A549 (cell line): Measurements from ENCODE around the gene MGLL. TPM values are rescaled to one million over a fixed set of nuclear protein-coding genes. Genes with fewer than 3 reads are reported as not detected.
A peak's percentile ranks its signal among the peaks of the same experiment; 100 is the strongest.

Experiments used
- ATAC-seq, 2 experiments: fragments of 200-7000 bp in 1 of 2; fragments of >200 bp in 1 of 2; cut with Nextera tagmentation in 1 of 2; cut with Tn5 transposase in 1 of 2; 3 replicates each; pipeline versions ENCODE4 v1.8.0 to v1.9.1; 2018 to 2020; ENCODE audit warnings: mild to moderate bottlenecking in 1 of 2, moderate library complexity in 1 of 2
- CTCF ChIA-PET: fragments of 300-600 bp; sonication (Branson Sonifier 250); formaldehyde crosslinking; extraction: SDS; loops from one replicate; lab custom pipeline; 2021; ENCODE audit warnings: antibody characterized with exemption, inconsistent platforms; lab: Yijun Ruan, JAX
- POLR2A ChIA-PET: fragments of 350-600 bp; formaldehyde crosslinking; extraction: SDS; loops from one replicate; lab custom pipeline; 2021; ENCODE audit warnings: antibody characterized with exemption, inconsistent platforms; lab: Yijun Ruan, JAX
- DNase-seq, 2 experiments: peaks; one replicate each; pipeline versions ENCODE4 v3.0.0 to v3.0.0-alpha.2; 2011 to 2016; ENCODE audit warnings: low read depth in 1 of 2, low spot score in 1 of 2
- FAIRE-seq: peaks from 2 replicates; lab custom pipeline; 2011; peaks lifted over from hg19 to GRCh38; lab: Jason Lieb, UNC
- H3K27ac ChIP-seq, 2 experiments: fragments of >200 bp; sonication (Bioruptor Twin); formaldehyde crosslinking; 3 replicates each; pipeline ENCODE4 v1.5.1; 2016 to 2017
- H3K4me1 ChIP-seq: fragments of >200 bp; sonication (Bioruptor Twin); formaldehyde crosslinking; 3 replicates; pipeline ENCODE4 v1.6.1; 2016
- H3K4me2 ChIP-seq: fragments of >200 bp; sonication (Bioruptor Twin); formaldehyde crosslinking; 3 replicates; pipeline ENCODE4 v1.6.1; 2016
- H3K4me3 ChIP-seq: fragments of >200 bp; sonication (Bioruptor Twin); formaldehyde crosslinking; 3 replicates; pipeline ENCODE4 v1.5.1; 2016
- H3K9me3 ChIP-seq: fragments of >200 bp; sonication (Bioruptor Twin); formaldehyde crosslinking; 3 replicates; pipeline ENCODE4 v1.6.1; 2016
- CBX2 ChIP-seq: fragments of 200-600 bp; sonication (generic); IDR thresholded peaks from 2 replicates; pipeline ENCODE4 v1.6.1; 2016; ENCODE audit warnings: low read depth, mild to moderate bottlenecking, borderline replicate concordance
- CEBPB ChIP-seq, 2 experiments: fragments of >200 bp in 1 of 2; sonication (Bioruptor Twin) in 1 of 2; formaldehyde crosslinking in 1 of 2; IDR thresholded peaks; 2 replicates each; pipeline ENCODE4 v1.6.1; 2012 to 2016
- CTCF ChIP-seq: fragments of >200 bp; sonication (Bioruptor Twin); formaldehyde crosslinking; IDR thresholded peaks from 3 replicates; pipeline ENCODE4 v1.5.1; 2016
- E2F6 ChIP-seq: IDR thresholded peaks from 2 replicates; pipeline ENCODE4 v1.6.1; 2012; ENCODE audit warnings: low read depth, borderline replicate concordance
- ESRRA ChIP-seq: fragments of 150-350 bp; IDR thresholded peaks from 2 replicates; pipeline ENCODE4 v1.6.1; 2014; ENCODE audit warnings: mild to moderate bottlenecking, low read length, borderline replicate concordance
- FOSL2 ChIP-seq, 2 experiments: fragments of 450-650 bp in 1 of 2; fragments of >200 bp in 1 of 2; sonication (Bioruptor Twin) in 1 of 2; formaldehyde crosslinking; IDR thresholded peaks; 2 replicates each; pipeline versions ENCODE4 v1.5.0 to v1.6.1; 2016 to 2020; ENCODE audit warnings: mild to moderate bottlenecking in 1 of 2, moderate library complexity in 1 of 2
- HDAC2 ChIP-seq: fragments of 200-600 bp; sonication (generic); IDR thresholded peaks from 2 replicates; pipeline ENCODE4 v1.6.1; 2016
- HOXA7 ChIP-seq: fragments of 250-450 bp; sonication (Bioruptor Pico); IDR thresholded peaks from 2 replicates; pipeline ENCODE4 v1.5.0; 2020; ENCODE audit warnings: mild to moderate bottlenecking, moderate library complexity
- HOXB5 ChIP-seq: fragments of 250-450 bp; sonication (Bioruptor Pico); IDR thresholded peaks from 2 replicates; pipeline ENCODE4 v1.5.0; 2020; ENCODE audit warnings: mild to moderate bottlenecking, moderate library complexity
- JUN ChIP-seq, 2 experiments: fragments of >200 bp; sonication (Bioruptor Twin); formaldehyde crosslinking; IDR thresholded peaks; 2 replicates in 1 of 2; 3 replicates in 1 of 2; pipeline ENCODE4 v1.6.1; 2016 to 2017
- JUNB ChIP-seq: fragments of >200 bp; sonication (Bioruptor Twin); formaldehyde crosslinking; IDR thresholded peaks from 2 replicates; pipeline ENCODE4 v1.6.1; 2016
- MAFK ChIP-seq: fragments of 450-650 bp; IDR thresholded peaks from 2 replicates; pipeline ENCODE4 v1.6.1; 2014; ENCODE audit not compliant: partially characterized antibody
- MAX ChIP-seq: IDR thresholded peaks from 2 replicates; pipeline ENCODE4 v1.6.1; 2012
- NPAS2 ChIP-seq: fragments of 250-450 bp; sonication (Bioruptor Pico); IDR thresholded peaks from 2 replicates; pipeline ENCODE4 v1.8.0; 2022; ENCODE audit warnings: mild to moderate bottlenecking, moderate library complexity, borderline replicate concordance
- NR3C1 ChIP-seq: fragments of >200 bp; sonication (Bioruptor Twin); formaldehyde crosslinking; IDR thresholded peaks from 3 replicates; pipeline ENCODE4 v1.6.1; 2017
- POLR2A ChIP-seq: IDR thresholded peaks from 2 replicates; pipeline ENCODE4 v1.6.1; 2012; ENCODE audit warnings: mild to moderate bottlenecking, low read length
- POLR2AphosphoS2 ChIP-seq: conservative IDR thresholded peaks from 2 replicates; pipeline ENCODE4 v1.6.1; 2012; ENCODE audit warnings: low read length, improper control_type of control experiment, inconsistent platforms
- RARB ChIP-seq: fragments of 250-450 bp; sonication (Bioruptor Pico); IDR thresholded peaks from 2 replicates; pipeline ENCODE4 v1.8.0; 2021; ENCODE audit warnings: mild to moderate bottlenecking, moderate library complexity
- RCOR1 ChIP-seq: fragments of 150-350 bp; IDR thresholded peaks from 2 replicates; pipeline ENCODE4 v1.6.1; 2014; ENCODE audit warnings: antibody characterized with exemption, low read length, low read depth
- TFCP2L1 ChIP-seq: fragments of 250-450 bp; sonication (Bioruptor Pico); IDR thresholded peaks from 2 replicates; pipeline ENCODE4 v1.5.0; 2021; ENCODE audit warnings: mild to moderate bottlenecking
- ZC3H11A ChIP-seq: fragments of 450-650 bp; IDR thresholded peaks from 2 replicates; pipeline ENCODE4 v1.6.1; 2014; ENCODE audit warnings: antibody characterized with exemption, mild to moderate bottlenecking
- ZFP36 ChIP-seq: fragments of 450-650 bp; IDR thresholded peaks from 2 replicates; pipeline ENCODE4 v1.6.1; 2014; ENCODE audit warnings: borderline replicate concordance; ENCODE audit not compliant: partially characterized antibody
- WGBS: methylation state at CpG from one replicate; pipeline ENCODE4 v1.1.6; 2017; ENCODE audit errors: missing lambda C conversion rate; 5-methylcytosine and 5-hydroxymethylcytosine counted together
- polyA plus RNA-seq, 4 experiments: library from polyadenylated mRNA; depleted of rRNA in 3 of 4; stranded (reverse); fragments of >200 nt; fragmentation: RNase III in 1 of 4; extraction: RNeasy Plus Mini Kit Qiagen cat#74134 plus additional on column Dnase treatment in 1 of 4; gene quantifications; 2 replicates in 3 of 4; 3 replicates in 1 of 4; pipeline ENCODE4 v1.2.3, GENCODE V29; 2011 to 2017
- TF ChIP-seq, protein P1 (sequence below): fragments of 250-450 bp; sonication (Bioruptor Pico); IDR thresholded peaks from 2 replicates; pipeline ENCODE4 v1.5.0; 2021; ENCODE audit warnings: mild to moderate bottlenecking, moderate library complexity, borderline replicate concordance

The MGLL gene
- polyA plus RNA-seq, 2 of the 4 experiments (the other 2 are of a cell fraction) = 38.5 to 41.5 TPM

DNA sequence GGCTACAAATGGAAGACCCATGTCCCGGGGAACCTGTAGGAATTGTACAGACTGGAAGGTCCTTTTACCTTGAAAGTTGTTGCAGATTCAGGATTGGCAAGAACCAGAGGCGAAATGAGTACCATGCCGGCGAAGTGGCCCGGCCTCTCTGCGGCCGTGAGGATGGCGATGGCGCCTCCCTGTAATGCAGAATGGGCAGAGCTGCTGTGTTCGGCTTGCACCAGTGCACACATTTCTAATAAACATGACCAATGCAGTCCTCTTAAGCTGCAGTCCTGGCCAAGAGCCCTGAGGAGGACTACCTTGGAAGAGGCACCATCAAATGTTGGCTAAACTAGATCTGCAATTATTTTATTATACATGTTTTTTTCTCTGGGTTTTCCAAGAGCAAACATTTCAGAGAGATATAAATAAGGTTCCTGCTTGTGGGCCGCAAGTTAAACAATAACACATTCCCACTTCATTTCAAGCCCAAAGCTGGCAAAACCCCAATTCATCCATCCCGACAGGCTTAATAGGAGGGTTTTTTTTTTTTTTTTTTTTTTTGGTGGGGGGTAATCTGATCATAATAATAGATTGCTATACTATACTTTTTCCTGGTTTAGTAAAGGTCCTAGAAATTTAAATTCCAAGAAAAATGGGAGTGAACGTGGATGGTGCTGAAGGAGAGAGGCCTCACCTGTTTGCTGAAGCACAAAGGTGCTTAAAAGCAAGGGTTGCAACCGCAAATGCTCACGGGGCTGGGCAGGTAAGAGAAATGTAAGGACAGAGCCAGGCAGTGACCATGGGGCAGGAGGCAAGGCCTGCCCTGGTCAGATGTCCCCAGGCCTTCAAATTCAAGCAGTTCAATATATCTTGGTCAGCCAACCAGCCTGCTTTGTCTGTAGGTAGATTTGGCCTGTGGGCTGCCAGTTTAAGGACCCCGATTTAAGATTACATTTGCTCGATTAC lies 101.1 kb downstream of the MGLL start:
- POLR2A ChIA-PET = no interaction called here
- CTCF ChIA-PET = no interaction called here
- H3K27ac ChIP-seq = no peak overlapping the region
- no peak overlapping the region for H3K4me3 ChIP-seq
- ATAC-seq (no peak), DNase-seq (no peak)
- TF ChIP-seq RARB = no peak
- TF ChIP-seq RCOR1 = no peak
- TF ChIP-seq ZFP36 = no peak
- no peak for TF ChIP-seq CBX2
- no peak for TF ChIP-seq CTCF
- TF ChIP-seq HDAC2 = no peak
- TF ChIP-seq CEBPB (IDR thresholded peaks at IDR 0.05) = no peak
- TF ChIP-seq POLR2A = no peak
- no peak for TF ChIP-seq JUNB
- no peak for TF ChIP-seq FOSL2 (IDR thresholded peaks at IDR 0.05)
- TF ChIP-seq FOSL2 (CRISPR knock-in tag; IDR thresholded peaks at IDR 0.05) = no peak
- no peak for TF ChIP-seq ZC3H11A
- TF ChIP-seq HOXA7 (CRISPR knock-in tag) = no peak
- no peak for TF ChIP-seq TFCP2L1 (CRISPR knock-in tag)
- TF ChIP-seq HOXB5 (CRISPR knock-in tag) = no peak
- TF ChIP-seq ESRRA = no peak
- TF ChIP-seq MAX = no peak
- TF ChIP-seq NR3C1 = no peak
- no peak for TF ChIP-seq NPAS2 (CRISPR knock-in tag)
- TF ChIP-seq, protein P1, sequence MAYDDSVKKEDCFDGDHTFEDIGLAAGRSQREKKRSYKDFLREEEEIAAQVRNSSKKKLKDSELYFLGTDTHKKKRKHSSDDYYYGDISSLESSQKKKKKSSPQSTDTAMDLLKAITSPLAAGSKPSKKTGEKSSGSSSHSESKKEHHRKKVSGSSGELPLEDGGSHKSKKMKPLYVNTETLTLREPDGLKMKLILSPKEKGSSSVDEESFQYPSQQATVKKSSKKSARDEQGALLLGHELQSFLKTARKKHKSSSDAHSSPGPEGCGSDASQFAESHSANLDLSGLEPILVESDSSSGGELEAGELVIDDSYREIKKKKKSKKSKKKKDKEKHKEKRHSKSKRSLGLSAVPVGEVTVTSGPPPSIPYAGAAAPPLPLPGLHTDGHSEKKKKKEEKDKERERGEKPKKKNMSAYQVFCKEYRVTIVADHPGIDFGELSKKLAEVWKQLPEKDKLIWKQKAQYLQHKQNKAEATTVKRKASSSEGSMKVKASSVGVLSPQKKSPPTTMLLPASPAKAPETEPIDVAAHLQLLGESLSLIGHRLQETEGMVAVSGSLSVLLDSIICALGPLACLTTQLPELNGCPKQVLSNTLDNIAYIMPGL (CRISPR knock-in tag) = no peak
- TF ChIP-seq, all 56 proteins: peak for 0
- Histone ChIP-seq H3K4me2 (no peak overlapping the region), H3K9me3 (no peaks in the 10 kb centered on the region), H3K4me1 (no peaks in the 10 kb centered on the region)
- no peak for FAIRE-seq
- WGBS = 93% methylated on average over 16 of the region's 17 CpGs

DNA sequence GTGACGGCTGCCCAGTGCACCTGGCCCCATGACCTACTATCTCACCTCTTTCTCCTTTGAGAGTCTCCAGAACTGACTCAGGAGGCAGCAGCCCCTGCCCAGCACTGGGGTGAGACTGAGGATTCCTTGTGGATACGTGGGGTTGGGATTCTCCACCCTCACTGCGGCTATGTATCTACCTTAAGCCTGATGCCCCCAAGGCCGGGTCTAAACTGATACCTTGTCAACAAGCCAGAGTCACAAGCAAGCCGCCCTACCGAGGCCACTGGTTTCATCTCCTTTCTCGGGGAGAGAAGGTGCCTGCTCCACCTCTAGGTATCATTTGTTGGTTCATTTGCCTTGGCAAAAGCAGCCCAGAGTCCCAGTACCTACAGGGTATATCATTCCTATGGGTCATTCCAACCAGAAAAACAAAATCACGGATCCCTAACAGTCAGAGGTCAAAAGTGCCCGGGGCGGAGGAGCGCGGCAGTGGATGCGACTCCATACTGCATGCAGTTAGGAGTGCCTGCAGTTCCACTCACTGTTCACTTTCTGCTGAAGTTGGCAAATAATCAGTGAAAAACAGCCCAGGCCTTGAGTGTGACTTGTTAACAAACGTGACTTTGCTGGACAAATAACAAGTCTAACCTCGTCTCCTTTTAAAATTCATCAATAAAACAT lies 102.0 kb downstream of the MGLL start:
- no peak overlapping the region for H3K4me3 ChIP-seq
- DNase-seq (no peak), FAIRE-seq (no peak), ATAC-seq (no peak)
- POLR2A ChIA-PET = no interaction called here
- CTCF ChIA-PET = no interaction called here
- no peak overlapping the region for H3K27ac ChIP-seq
- WGBS = 89% methylated on average over 15 of the region's 15 CpGs
- no peak for TF ChIP-seq NR3C1
- TF ChIP-seq POLR2AphosphoS2 = no peak
- no peak for TF ChIP-seq JUN (IDR thresholded peaks at IDR 0.05)
- no peak for TF ChIP-seq E2F6
- peak; percentile 30 for TF ChIP-seq MAFK
- no peak for TF ChIP-seq ZFP36
- TF ChIP-seq, all 56 proteins: peak for 1
- H3K9me3 ChIP-seq = no peaks in the 10 kb centered on the region
- H3K4me2 ChIP-seq = no peak overlapping the region
- H3K4me1 ChIP-seq = no peaks in the 10 kb centered on the region
